H1 (cell line): ENCODE data around the gene LEUTX. TPM values are rescaled to one million over a fixed set of nuclear protein-coding genes. Genes with fewer than 3 reads are reported as not detected.

Experiments used
- CTCF ChIA-PET: fragments of 300-600 bp; sonication (Branson Sonifier 250); formaldehyde crosslinking; loops from one replicate; lab custom pipeline; 2021; ENCODE audit not compliant: partially characterized antibody; lab: Charles Lee
- POLR2A ChIA-PET: fragments of 300-600 bp; sonication (Branson Sonifier 250); formaldehyde crosslinking; loops from one replicate; lab custom pipeline; 2021; ENCODE audit warnings: inconsistent platforms; ENCODE audit not compliant: partially characterized antibody; lab: Charles Lee
- DNase-seq, 2 experiments: peaks; one replicate each; pipeline versions ENCODE4 v3.0.0 to v3.0.0-alpha.2; 2010 to 2022; ENCODE audit warnings: low spot score in 2 of 2, low read depth in 1 of 2, mixed read lengths in 1 of 2
- FAIRE-seq: peaks from 2 replicates; lab custom pipeline; 2011; peaks lifted over from hg19 to GRCh38; lab: Jason Lieb, UNC
- H2AFZ ChIP-seq: 2 replicates; pipeline ENCODE4 v1.8.1; 2012; ENCODE audit warnings: low read length, inconsistent platforms
- H2AK5ac ChIP-seq: 2 replicates; pipeline ENCODE4 v1.6.1; 2013; ENCODE audit warnings: low read depth, low read length
- H2BK120ac ChIP-seq: replicated peaks from 2 replicates; pipeline ENCODE3; 2013; ENCODE audit warnings: low read depth, low read length, inconsistent platforms
- H2BK12ac ChIP-seq: 2 replicates; pipeline ENCODE4 v1.6.1; 2013; ENCODE audit warnings: low read depth, low read length
- H2BK15ac ChIP-seq: 2 replicates; pipeline ENCODE4 v1.6.1; 2013; ENCODE audit warnings: low read length
- H2BK20ac ChIP-seq: 2 replicates; pipeline ENCODE4 v1.6.1; 2013; ENCODE audit warnings: low read length
- H2BK5ac ChIP-seq: 2 replicates; pipeline ENCODE4 v1.6.1; 2013; ENCODE audit warnings: low read depth, low read length
- H3K14ac ChIP-seq: 2 replicates; pipeline ENCODE4 v1.6.1; 2013; ENCODE audit warnings: inconsistent platforms; ENCODE audit not compliant: insufficient read length
- H3K18ac ChIP-seq: 2 replicates; pipeline ENCODE4 v1.6.1; 2013; ENCODE audit warnings: low read length; ENCODE audit errors: extremely low read depth
- H3K23ac ChIP-seq: 2 replicates; pipeline ENCODE4 v1.6.1; 2013; ENCODE audit warnings: inconsistent platforms; ENCODE audit not compliant: insufficient read length
- H3K23me2 ChIP-seq: 2 replicates; pipeline ENCODE4 v1.6.1; 2013; ENCODE audit warnings: low read depth, low read length
- H3K27ac ChIP-seq: 2 replicates; pipeline ENCODE4 v1.6.1; 2011; ENCODE audit warnings: low read depth, low read length, inconsistent platforms
- H3K27me3 ChIP-seq, 4 experiments: replicated peaks in 1 of 4; 1 replicate in 1 of 4; 2 replicates in 3 of 4; pipeline versions ENCODE4 v1.6.1 to v1.8.1; 2011 to 2013; ENCODE audit warnings: low read length in 3 of 4, mild to moderate bottlenecking in 3 of 4, inconsistent platforms in 2 of 4, mixed read lengths in 2 of 4, moderate library complexity in 1 of 4; ENCODE audit not compliant: control insufficient read depth in 3 of 4, insufficient read depth in 3 of 4; ENCODE audit errors: extremely low read depth in 1 of 4
- H3K36me3 ChIP-seq, 4 experiments: 2 replicates each; pipeline versions ENCODE4 v1.6.1 to v1.8.1; 2011 to 2013; ENCODE audit warnings: mild to moderate bottlenecking in 4 of 4, low read length in 3 of 4, moderate library complexity in 2 of 4, control low read depth in 1 of 4, inconsistent platforms in 1 of 4; ENCODE audit not compliant: insufficient read depth in 4 of 4, control insufficient read depth in 2 of 4
- H3K4ac ChIP-seq: replicated peaks from 2 replicates; pipeline ENCODE3; 2013; ENCODE audit warnings: low read length, low read depth, mixed read lengths, inconsistent platforms; ENCODE audit not compliant: insufficient read length
- H3K4me1 ChIP-seq, 4 experiments: replicated peaks in 1 of 4; 1 replicate in 1 of 4; 2 replicates in 3 of 4; pipeline versions ENCODE4 v1.6.1 to v1.8.1; 2011 to 2013; ENCODE audit warnings: low read length in 3 of 4, inconsistent platforms in 2 of 4, mixed read lengths in 1 of 4; ENCODE audit not compliant: insufficient read depth in 4 of 4, control insufficient read depth in 3 of 4
- H3K4me2 ChIP-seq, 2 experiments: 2 replicates each; pipeline versions ENCODE4 v1.6.1 to v1.8.1; 2011 to 2013; ENCODE audit warnings: low read depth in 2 of 2, low read length in 2 of 2, control low read depth in 1 of 2, inconsistent platforms in 1 of 2, mild to moderate bottlenecking in 1 of 2; ENCODE audit not compliant: insufficient read depth in 1 of 2
- H3K4me3 ChIP-seq, 4 experiments: fragments of 200-600, 300-600 bp in 1 of 4; sonication (generic), shearing (Covaris generic), sonication (Bioruptor Twin) in 1 of 4; 2 replicates each; pipeline versions ENCODE4 v1.5.1 to v1.8.1; 2011 to 2016; ENCODE audit warnings: low read length in 4 of 4, low read depth in 3 of 4, control low read depth in 2 of 4, inconsistent platforms in 2 of 4, mild to moderate bottlenecking in 2 of 4, mixed read lengths in 1 of 4, moderate library complexity in 1 of 4; ENCODE audit not compliant: insufficient read depth in 2 of 4; ENCODE audit errors: extremely low read depth in 1 of 4
- H3K56ac ChIP-seq: replicated peaks from 2 replicates; pipeline ENCODE3; 2013; ENCODE audit warnings: low read depth, mild to moderate bottlenecking, mixed read lengths, low read length, inconsistent platforms; ENCODE audit not compliant: insufficient read length
- H3K79me1 ChIP-seq: 2 replicates; pipeline ENCODE4 v1.6.1; 2013; ENCODE audit warnings: low read depth, low read length, control low read depth
- H3K79me2 ChIP-seq, 2 experiments: 2 replicates each; pipeline versions ENCODE4 v1.6.1 to v1.8.1; 2012 to 2013; ENCODE audit warnings: low read length in 2 of 2, mild to moderate bottlenecking in 2 of 2, inconsistent platforms in 1 of 2; ENCODE audit not compliant: insufficient read depth in 2 of 2, control insufficient read depth in 1 of 2
- H3K9ac ChIP-seq, 4 experiments: replicated peaks in 1 of 4; 1 replicate in 1 of 4; 2 replicates in 3 of 4; pipeline versions ENCODE4 v1.6.1 to v1.8.1; 2011 to 2013; ENCODE audit warnings: low read depth in 3 of 4, low read length in 3 of 4, control low read depth in 2 of 4, mild to moderate bottlenecking in 2 of 4, moderate library complexity in 2 of 4, inconsistent platforms in 1 of 4; ENCODE audit errors: extremely low read depth in 1 of 4
- H3K9me3 ChIP-seq, 2 experiments: 2 replicates each; pipeline versions ENCODE4 v1.6.1 to v1.8.1; 2012 to 2013; ENCODE audit warnings: mild to moderate bottlenecking in 2 of 2, moderate library complexity in 2 of 2, control low read depth in 1 of 2, inconsistent platforms in 1 of 2, low read depth in 1 of 2, low read length in 1 of 2, mixed read lengths in 1 of 2; ENCODE audit not compliant: insufficient read depth in 2 of 2
- H4K20me1 ChIP-seq, 2 experiments: replicated peaks in 1 of 2; 2 replicates each; pipeline versions ENCODE3 to v1.8.1; 2011 to 2013; ENCODE audit warnings: inconsistent platforms in 2 of 2, low read length in 2 of 2, mild to moderate bottlenecking in 1 of 2; ENCODE audit not compliant: insufficient read depth in 2 of 2, control insufficient read depth in 1 of 2
- H4K5ac ChIP-seq: 2 replicates; pipeline ENCODE4 v1.6.1; 2013; ENCODE audit warnings: low read length, low read depth, mixed read lengths, inconsistent platforms; ENCODE audit not compliant: insufficient read length
- H4K8ac ChIP-seq: 2 replicates; pipeline ENCODE4 v1.8.0; 2013; ENCODE audit warnings: mild to moderate bottlenecking, moderate library complexity, low read length, inconsistent platforms; ENCODE audit not compliant: insufficient read depth; ENCODE audit errors: extremely low read depth
- H4K91ac ChIP-seq: replicated peaks from 2 replicates; pipeline ENCODE3; 2013; ENCODE audit warnings: low read length, mixed read lengths, inconsistent platforms; ENCODE audit not compliant: insufficient read length
- FOSL1 ChIP-seq: IDR thresholded peaks from 2 replicates; pipeline ENCODE4 v1.6.1; 2011; ENCODE audit warnings: mild to moderate bottlenecking, low read depth, low read length, moderate library complexity; ENCODE audit not compliant: insufficient read depth
- WGBS, 2 experiments: shearing (Covaris generic) in 1 of 2; methylation state at CpG; one replicate each; pipeline versions ENCODE4 v1.1.6 to v1.1.7; 2013 to 2015; ENCODE audit warnings: low lambda C conversion rate in 2 of 2, mixed read lengths in 2 of 2, inconsistent platforms in 1 of 2, low coverage in 1 of 2, missing lambda C conversion rate in 1 of 2; ENCODE audit not compliant: insufficient replicate concordance in 2 of 2, insufficient coverage in 1 of 2, insufficient read length in 1 of 2; ENCODE audit errors: extremely low coverage in 1 of 2, missing lambda C conversion rate in 1 of 2; 5-methylcytosine and 5-hydroxymethylcytosine counted together
- polyA plus RNA-seq, 7 experiments: library from polyadenylated mRNA; depleted of rRNA in 3 of 7; stranded (reverse) in 5 of 7; unstranded in 2 of 7; fragments of >200 nt in 5 of 7; fragments of 200-250 nt in 2 of 7; gene quantifications; 1 replicate in 5 of 7; 2 replicates in 1 of 7; 4 replicates in 1 of 7; pipeline versions ENCODE4 v1.2.1 to v1.2.3, GENCODE V29; 2011 to 2013; ENCODE audit warnings: missing spikeins in 2 of 7, mixed read lengths in 2 of 7
- total RNA-seq: library from RNA; stranded (reverse); fragmentation: NEBNext Ultra II Directional; extraction: Animal tissue kit (Norgen Biotek cat#: 25700); gene quantifications from 2 replicates; pipeline ENCODE4 v1.2.1, GENCODE V29; 2021

Gene LEUTX
- total and polyA plus RNA-seq, 2 of the 8 experiments (the other 6 are each of a cell fraction or from before 2014, with no cell fraction given): not detected

DNA sequence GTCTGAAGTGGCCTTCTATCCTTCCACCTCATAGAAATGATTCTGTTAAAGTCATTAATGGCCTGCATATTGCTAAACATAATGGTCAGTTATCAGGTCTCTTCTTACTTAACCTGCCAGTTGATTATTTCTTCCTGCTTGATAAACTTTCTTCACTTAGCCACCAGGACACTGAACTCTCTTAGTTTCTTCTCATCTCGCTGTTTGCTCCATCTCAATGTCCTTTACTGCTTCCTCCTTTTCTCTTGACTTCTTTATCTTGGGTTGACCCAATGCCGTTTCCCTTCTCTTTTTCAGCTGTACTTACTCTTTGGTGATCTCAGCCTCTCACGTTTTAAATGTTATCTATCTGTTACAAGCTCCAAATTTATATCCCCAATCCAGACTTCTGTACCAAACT is 23.7 kb upstream of the LEUTX start:
- Histone ChIP-seq H3K9ac (no peak overlapping the region), H3K79me2 (no peaks in the 10 kb centered on the region), H2BK5ac (no peak overlapping the region), H3K4me3 (no peak overlapping the region), H3K18ac (no peak overlapping the region), H2BK20ac (no peak overlapping the region), H4K5ac (no peak overlapping the region), H3K23me2 (no peaks in the 10 kb centered on the region), H3K9me3 (no peaks in the 10 kb centered on the region), H4K20me1 (no peaks in the 10 kb centered on the region), H3K79me1 (no peaks in the 10 kb centered on the region), H4K91ac (no peak overlapping the region), H3K4me1 (no peaks in the 10 kb centered on the region), H2BK120ac (no peak overlapping the region), H3K56ac (no peak overlapping the region), H3K36me3 (no peaks in the 10 kb centered on the region), H3K23ac (no peak overlapping the region), H3K27ac (no peak overlapping the region), H3K14ac (no peak overlapping the region), H3K4ac (no peak overlapping the region), H3K4me2 (no peak overlapping the region), H2AFZ (0 out of 2 replicates have a peak overlapping the region, but pooled peaks have one; percentile 2), H3K27me3 (0 out of 7 replicates have a peak, but pooled peaks cover 0 to 2% (median 0%) of the 10 kb centered on the region in 4 experiments), H2BK12ac (no peak overlapping the region), H2AK5ac (no peak overlapping the region), H4K8ac (no peak overlapping the region), H2BK15ac (no peak overlapping the region)
- POLR2A ChIA-PET: interaction anchor here (0.6 kb wide), 1 partner anchor 13 kb away, joined by 3 read pairs; no protein-coding TSS in a partner anchor
- CTCF ChIA-PET: interaction anchor here (1.1 to 1.7 kb wide), 3 partner anchors 10 to 19 kb away, joined by 3 to 4 read pairs (median 3); no protein-coding TSS in a partner anchor
- DNase-seq (no peak), FAIRE-seq (no peak)
- 81% methylated on average over 3 of the region's 3 CpGs; no CpG with 5 or more reads in 1 of the 2 experiments for WGBS, 2 experiments
- no peak for TF ChIP-seq FOSL1
